ENCODE data around the gene NTPCR.

NTPCR gene

DNA sequence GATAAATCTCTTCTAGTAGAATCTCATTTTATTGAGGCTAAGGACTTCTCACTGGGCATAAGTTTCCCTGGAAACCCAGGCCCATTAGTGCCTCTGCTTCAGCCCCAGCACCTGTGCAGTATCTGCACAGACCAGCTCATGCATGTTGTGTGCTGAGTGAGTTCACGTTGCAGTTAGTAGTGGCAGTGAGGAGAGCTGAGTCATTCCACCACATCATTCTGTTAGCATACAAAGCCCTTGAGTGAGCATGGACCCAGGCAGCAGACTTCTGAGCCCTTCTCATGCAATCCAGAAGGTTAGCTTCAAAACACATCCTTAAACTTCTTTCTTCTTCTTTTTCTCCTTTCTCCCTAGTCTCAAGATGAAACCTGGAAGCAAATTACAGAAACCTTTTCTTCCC lies 45.8 kb upstream of the NTPCR start:
- Histone ChIP-seq H3K9me3 (ENCODE audit: control insufficient read depth, insufficient read depth, low read depth, low read length) (no peaks in the 10 kb centered on the region), H3K27ac (ENCODE audit: extremely low read depth, low read depth, low read length) (no peak overlapping the region), H3K4me3 (ENCODE audit: low read depth, low read length) (no peak overlapping the region), H3K4me1 (ENCODE audit: control insufficient read depth, insufficient read depth, low read length) (no peaks in the 10 kb centered on the region), H3K36me3 (ENCODE audit: control insufficient read depth in 2 of 2, insufficient read depth in 1 of 2, low read length in 2 of 2) (no peaks in the 10 kb centered on the region)
- POLR2A ChIA-PET, result interaction anchor here (0.5 kb wide), 1 partner anchor 759 kb away, joined by 5 read pairs; no protein-coding TSS in a partner anchor
- TF ChIP-seq ZNF514 (tag by site-specific recombination; IDR thresholded peaks at IDR 0.05), result no peak
- no peak for TF ChIP-seq ZNF768 (tag by site-specific recombination; IDR thresholded peaks at IDR 0.05)
- TF ChIP-seq ZXDB (tag by site-specific recombination; IDR thresholded peaks at IDR 0.05), result no peak
- TF ChIP-seq MZF1 (tag by site-specific recombination; IDR thresholded peaks at IDR 0.05; ENCODE audit: borderline replicate concordance), result no peak
- TF ChIP-seq ZNF621 (tag by site-specific recombination; IDR thresholded peaks at IDR 0.05), result no peak
- TF ChIP-seq, protein P1, sequence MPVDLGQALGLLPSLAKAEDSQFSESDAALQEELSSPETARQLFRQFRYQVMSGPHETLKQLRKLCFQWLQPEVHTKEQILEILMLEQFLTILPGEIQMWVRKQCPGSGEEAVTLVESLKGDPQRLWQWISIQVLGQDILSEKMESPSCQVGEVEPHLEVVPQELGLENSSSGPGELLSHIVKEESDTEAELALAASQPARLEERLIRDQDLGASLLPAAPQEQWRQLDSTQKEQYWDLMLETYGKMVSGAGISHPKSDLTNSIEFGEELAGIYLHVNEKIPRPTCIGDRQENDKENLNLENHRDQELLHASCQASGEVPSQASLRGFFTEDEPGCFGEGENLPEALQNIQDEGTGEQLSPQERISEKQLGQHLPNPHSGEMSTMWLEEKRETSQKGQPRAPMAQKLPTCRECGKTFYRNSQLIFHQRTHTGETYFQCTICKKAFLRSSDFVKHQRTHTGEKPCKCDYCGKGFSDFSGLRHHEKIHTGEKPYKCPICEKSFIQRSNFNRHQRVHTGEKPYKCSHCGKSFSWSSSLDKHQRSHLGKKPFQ (tag by site-specific recombination; IDR thresholded peaks at IDR 0.05), result no peak
- no peak for TF ChIP-seq ZNF366 (tag by site-specific recombination; conservative IDR thresholded peaks at IDR 0.05)
- no peak for TF ChIP-seq KLF1 (tag by site-specific recombination; IDR thresholded peaks at IDR 0.05)
- TF ChIP-seq ZNF354C (tag by site-specific recombination; IDR thresholded peaks at IDR 0.05; ENCODE audit: borderline replicate concordance, low read depth), result no peak
- CTCF ChIA-PET, result no interaction called here

DNA sequence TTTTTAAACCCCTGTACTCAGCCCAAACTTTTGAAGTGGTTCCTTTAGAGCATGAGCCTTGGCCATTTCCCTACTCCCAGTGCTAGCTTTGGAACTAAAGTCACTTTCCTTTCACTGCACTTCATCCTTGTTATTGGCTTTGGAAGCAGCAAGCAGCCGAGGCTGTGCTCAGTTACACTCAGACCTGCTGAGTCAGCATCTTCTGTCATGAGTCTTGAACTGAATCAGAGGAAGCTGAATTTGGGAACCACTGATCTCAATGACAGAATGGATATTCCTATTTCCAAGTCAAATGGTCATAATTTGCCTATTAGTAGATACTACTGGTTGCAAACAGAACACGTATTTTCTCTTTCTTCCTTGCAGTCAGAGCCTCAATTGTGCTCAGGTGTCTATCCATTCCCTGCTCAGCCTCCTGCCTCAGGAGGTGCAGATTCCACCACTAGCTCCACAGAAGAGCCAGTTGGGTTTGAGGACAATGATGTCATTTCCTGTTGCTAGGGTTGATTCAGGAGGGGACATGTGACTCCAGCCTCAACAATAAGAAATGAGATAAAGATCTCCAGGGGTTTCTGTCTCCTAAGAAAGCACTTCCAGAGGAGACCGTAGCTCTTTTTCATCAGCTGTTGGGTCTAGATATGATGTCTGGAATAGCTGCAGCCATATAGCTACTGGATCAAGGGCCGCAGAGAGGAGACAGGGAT lies 44.9 kb upstream of the NTPCR start:
- Histone ChIP-seq H3K36me3 (ENCODE audit: control insufficient read depth in 2 of 2, insufficient read depth in 1 of 2, low read length in 2 of 2) (no peaks in the 10 kb centered on the region), H3K4me1 (ENCODE audit: control insufficient read depth, insufficient read depth, low read length) (no peaks in the 10 kb centered on the region), H3K4me3 (ENCODE audit: low read depth, low read length) (no peak overlapping the region), H3K27ac (ENCODE audit: extremely low read depth, low read depth, low read length) (no peak overlapping the region), H3K9me3 (ENCODE audit: control insufficient read depth, insufficient read depth, low read depth, low read length) (no peaks in the 10 kb centered on the region)
- POLR2A ChIA-PET, result interaction anchor here (0.6 kb wide), 1 partner anchor 16 kb away, joined by 5 read pairs; no protein-coding TSS in a partner anchor
- CTCF ChIA-PET, result interaction anchor here (0.9 kb wide), 2 partner anchors 27 to 227 kb away, joined by 4 read pairs; no protein-coding TSS in a partner anchor
- TF ChIP-seq ZNF24 (tag by site-specific recombination; IDR thresholded peaks at IDR 0.05), result no peak
- peak; percentile 32 for TF ChIP-seq SETDB1 (IDR thresholded peaks at IDR 0.05; ENCODE audit: insufficient read length, low read length)
- TF ChIP-seq ZNF837 (tag by site-specific recombination; IDR thresholded peaks at IDR 0.05), result no peak
- TF ChIP-seq OVOL3 (tag by site-specific recombination; IDR thresholded peaks at IDR 0.05), result no peak
- TF ChIP-seq ZNF114 (tag by site-specific recombination; IDR thresholded peaks at IDR 0.05), result no peak
- TF ChIP-seq ZNF664 (tag by site-specific recombination; IDR thresholded peaks at IDR 0.05), result no peak
- TF ChIP-seq PRDM1 (tag by site-specific recombination; IDR thresholded peaks at IDR 0.05), result no peak
- no peak for TF ChIP-seq ZNF23 (tag by site-specific recombination; IDR thresholded peaks at IDR 0.05; ENCODE audit: borderline replicate concordance)
- no peak for TF ChIP-seq ZNF670 (tag by site-specific recombination; IDR thresholded peaks at IDR 0.05; ENCODE audit: low read depth)
- TF ChIP-seq ZNF768 (tag by site-specific recombination; IDR thresholded peaks at IDR 0.05), result no peak
- TF ChIP-seq, protein P2, sequence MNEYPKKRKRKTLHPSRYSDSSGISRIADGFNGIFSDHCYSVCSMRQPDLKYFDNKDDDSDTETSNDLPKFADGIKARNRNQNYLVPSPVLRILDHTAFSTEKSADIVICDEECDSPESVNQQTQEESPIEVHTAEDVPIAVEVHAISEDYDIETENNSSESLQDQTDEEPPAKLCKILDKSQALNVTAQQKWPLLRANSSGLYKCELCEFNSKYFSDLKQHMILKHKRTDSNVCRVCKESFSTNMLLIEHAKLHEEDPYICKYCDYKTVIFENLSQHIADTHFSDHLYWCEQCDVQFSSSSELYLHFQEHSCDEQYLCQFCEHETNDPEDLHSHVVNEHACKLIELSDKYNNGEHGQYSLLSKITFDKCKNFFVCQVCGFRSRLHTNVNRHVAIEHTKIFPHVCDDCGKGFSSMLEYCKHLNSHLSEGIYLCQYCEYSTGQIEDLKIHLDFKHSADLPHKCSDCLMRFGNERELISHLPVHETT (tag by site-specific recombination; IDR thresholded peaks at IDR 0.05), result no peak
- no peak for TF ChIP-seq ZNF510 (tag by site-specific recombination; IDR thresholded peaks at IDR 0.05; ENCODE audit: insufficient replicate concordance)
- no peak for TF ChIP-seq TRIM28 (IDR thresholded peaks at IDR 0.05; ENCODE audit: borderline replicate concordance, low read length)
- TF ChIP-seq KLF7 (tag by site-specific recombination; IDR thresholded peaks at IDR 0.05; ENCODE audit: borderline replicate concordance), result no peak
- TF ChIP-seq SP3 (tag by site-specific recombination; IDR thresholded peaks at IDR 0.05), result no peak
- TF ChIP-seq ZBTB1 (tag by site-specific recombination; IDR thresholded peaks at IDR 0.05), result no peak
- peak; percentile 60; the same call in 1 of the 2 replicates for TF ChIP-seq ZBTB21 (tag by site-specific recombination; IDR thresholded peaks at IDR 0.05)
- TF ChIP-seq, protein P3, sequence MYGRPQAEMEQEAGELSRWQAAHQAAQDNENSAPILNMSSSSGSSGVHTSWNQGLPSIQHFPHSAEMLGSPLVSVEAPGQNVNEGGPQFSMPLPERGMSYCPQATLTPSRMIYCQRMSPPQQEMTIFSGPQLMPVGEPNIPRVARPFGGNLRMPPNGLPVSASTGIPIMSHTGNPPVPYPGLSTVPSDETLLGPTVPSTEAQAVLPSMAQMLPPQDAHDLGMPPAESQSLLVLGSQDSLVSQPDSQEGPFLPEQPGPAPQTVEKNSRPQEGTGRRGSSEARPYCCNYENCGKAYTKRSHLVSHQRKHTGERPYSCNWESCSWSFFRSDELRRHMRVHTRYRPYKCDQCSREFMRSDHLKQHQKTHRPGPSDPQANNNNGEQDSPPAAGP (tag by site-specific recombination; IDR thresholded peaks at IDR 0.05), result no peak
- TF ChIP-seq, protein P4, sequence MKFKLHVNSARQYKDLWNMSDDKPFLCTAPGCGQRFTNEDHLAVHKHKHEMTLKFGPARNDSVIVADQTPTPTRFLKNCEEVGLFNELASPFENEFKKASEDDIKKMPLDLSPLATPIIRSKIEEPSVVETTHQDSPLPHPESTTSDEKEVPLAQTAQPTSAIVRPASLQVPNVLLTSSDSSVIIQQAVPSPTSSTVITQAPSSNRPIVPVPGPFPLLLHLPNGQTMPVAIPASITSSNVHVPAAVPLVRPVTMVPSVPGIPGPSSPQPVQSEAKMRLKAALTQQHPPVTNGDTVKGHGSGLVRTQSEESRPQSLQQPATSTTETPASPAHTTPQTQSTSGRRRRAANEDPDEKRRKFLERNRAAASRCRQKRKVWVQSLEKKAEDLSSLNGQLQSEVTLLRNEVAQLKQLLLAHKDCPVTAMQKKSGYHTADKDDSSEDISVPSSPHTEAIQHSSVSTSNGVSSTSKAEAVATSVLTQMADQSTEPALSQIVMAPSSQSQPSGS (tag by site-specific recombination; IDR thresholded peaks at IDR 0.05; ENCODE audit: low read depth), result peak; percentile 86
- TF ChIP-seq, protein P5, sequence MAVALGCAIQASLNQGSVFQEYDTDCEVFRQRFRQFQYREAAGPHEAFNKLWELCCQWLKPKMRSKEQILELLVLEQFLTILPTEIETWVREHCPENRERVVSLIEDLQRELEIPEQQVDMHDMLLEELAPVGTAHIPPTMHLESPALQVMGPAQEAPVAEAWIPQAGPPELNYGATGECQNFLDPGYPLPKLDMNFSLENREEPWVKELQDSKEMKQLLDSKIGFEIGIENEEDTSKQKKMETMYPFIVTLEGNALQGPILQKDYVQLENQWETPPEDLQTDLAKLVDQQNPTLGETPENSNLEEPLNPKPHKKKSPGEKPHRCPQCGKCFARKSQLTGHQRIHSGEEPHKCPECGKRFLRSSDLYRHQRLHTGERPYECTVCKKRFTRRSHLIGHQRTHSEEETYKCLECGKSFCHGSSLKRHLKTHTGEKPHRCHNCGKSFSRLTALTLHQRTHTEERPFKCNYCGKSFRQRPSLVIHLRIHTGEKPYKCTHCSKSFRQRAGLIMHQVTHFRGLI (tag by site-specific recombination; IDR thresholded peaks at IDR 0.05), result no peak
- no peak for TF ChIP-seq KLF8 (tag by site-specific recombination; IDR thresholded peaks at IDR 0.05)
- TF ChIP-seq ZNF146 (tag by site-specific recombination; IDR thresholded peaks at IDR 0.05), result no peak

Measured in HEK293 (cell line).